ENCODE results near the gene TELO2. TPM values are rescaled to one million over a fixed set of nuclear protein-coding genes. Genes with fewer than 3 reads are reported as not detected.

The TELO2 gene
- total RNA-seq, 1 experiment from 2014 or later, result 65.4 TPM

GRCh38 chr16:1466054-1466453 is 27.1 kb upstream of the TELO2 start:
- H3K36me3 ChIP-seq (ENCODE audit: control insufficient read depth, insufficient read depth, low read length), result no peaks in the 10 kb centered on the region
- H3K27me3 ChIP-seq (ENCODE audit: control insufficient read depth, insufficient read depth, low read length), result no peaks in the 10 kb centered on the region
- ChIA-PET CTCF (interaction anchor here (0.6 kb wide), 1 partner anchor 189 kb away, joined by 7 read pairs; no protein-coding TSS in a partner anchor), POLR2A (no interaction called here)
- DNase-seq (ENCODE audit: low read depth, low spot score), result no peak
- intact Hi-C loops (cut with micrococcal nuclease; ENCODE audit: unreplicated experiment) (no loop called here), in situ Hi-C loops (cut with HindIII; ENCODE audit: low pct_unique_long_range_greater_than_20kb, low sequenced_read_pairs) (no loop called here)
- H3K27ac ChIP-seq (ENCODE audit: low read length), result no peak overlapping the region
- H3K4me3 ChIP-seq (ENCODE audit: low read depth in 2 of 2, low read length in 2 of 2), result no peak overlapping the region
- ATAC-seq, result no peak
- TF ChIP-seq TCF7L2 (IDR thresholded peaks at IDR 0.05; ENCODE audit: low read depth, low read length) (no peak), CTCF (IDR thresholded peaks at IDR 0.05) (no peak)
- H3K9me3 ChIP-seq (ENCODE audit: control insufficient read depth, insufficient read depth, low read depth, low read length), result no peaks in the 10 kb centered on the region
- peaks cover 7% of the 10 kb centered on the region; the same call in 1 of the 2 replicates for H3K4me1 ChIP-seq (ENCODE audit: control insufficient read depth, insufficient read depth, low read length)
- no TSS peak for BruUV-seq (replicated peaks)

GRCh38 chr16:1466968-1467521 is 26.1 kb upstream of the TELO2 start:
- no peak for TF ChIP-seq SIN3A (IDR thresholded peaks at IDR 0.05; ENCODE audit: borderline replicate concordance, insufficient read depth, low read depth, low read length)
- no peak for TF ChIP-seq TCF7L2 (IDR thresholded peaks at IDR 0.05; ENCODE audit: low read depth, low read length)
- no peak for TF ChIP-seq CTCF (IDR thresholded peaks at IDR 0.05)
- no peak for TF ChIP-seq POLR2AphosphoS5 (IDR thresholded peaks at IDR 0.05; ENCODE audit: low read depth, low read length)
- no peak for TF ChIP-seq REST (IDR thresholded peaks at IDR 0.05; ENCODE audit: insufficient read depth in 1 of 2, low read depth in 2 of 2, low read length in 1 of 2)
- peaks cover 16% of the 10 kb centered on the region for H3K4me1 ChIP-seq (ENCODE audit: control insufficient read depth, insufficient read depth, low read length)
- H3K27ac ChIP-seq (ENCODE audit: low read length), result no peak overlapping the region
- intact Hi-C loops (cut with micrococcal nuclease; ENCODE audit: unreplicated experiment), result no loop called here
- POLR2A ChIA-PET, result no interaction called here
- H3K27me3 ChIP-seq (ENCODE audit: control insufficient read depth, insufficient read depth, low read length), result no peaks in the 10 kb centered on the region
- H3K9me3 ChIP-seq (ENCODE audit: control insufficient read depth, insufficient read depth, low read depth, low read length), result no peaks in the 10 kb centered on the region
- CTCF ChIA-PET, result interaction anchor here (0.6 kb wide), 1 partner anchor 190 kb away, joined by 7 read pairs; no protein-coding TSS in a partner anchor
- H3K36me3 ChIP-seq (ENCODE audit: control insufficient read depth, insufficient read depth, low read length), result no peaks in the 10 kb centered on the region
- no peak for ATAC-seq
- in situ Hi-C loops (cut with HindIII; ENCODE audit: low pct_unique_long_range_greater_than_20kb, low sequenced_read_pairs), result no loop called here
- H3K4me3 ChIP-seq (ENCODE audit: low read depth in 2 of 2, low read length in 2 of 2), result no peak overlapping the region
- DNase-seq (ENCODE audit: low read depth, low spot score), result no peak
- no TSS peak for BruUV-seq (replicated peaks)
